Activated CD8-positive, alpha-beta memory T cell treated with anti-CD3 and anti-CD28 coated beads, Interleukin-2, amount 50 U/mL, for 48 hours (primary cell): ENCODE results near the gene KIF1A.
A peak's percentile ranks its signal among the peaks of the same experiment; 100 is the strongest.

Experiments used
- DNase-seq: peaks from one replicate; pipeline ENCODE4 v3.0.0-alpha.2; 2020

The KIF1A gene

GRCh38 chr2:240760576-240761246 is 59.3 kb downstream of the KIF1A start:
- DNase-seq, result no peak

GRCh38 chr2:240760121-240760520 is 59.9 kb downstream of the KIF1A start:
- no peak for DNase-seq

DNA sequence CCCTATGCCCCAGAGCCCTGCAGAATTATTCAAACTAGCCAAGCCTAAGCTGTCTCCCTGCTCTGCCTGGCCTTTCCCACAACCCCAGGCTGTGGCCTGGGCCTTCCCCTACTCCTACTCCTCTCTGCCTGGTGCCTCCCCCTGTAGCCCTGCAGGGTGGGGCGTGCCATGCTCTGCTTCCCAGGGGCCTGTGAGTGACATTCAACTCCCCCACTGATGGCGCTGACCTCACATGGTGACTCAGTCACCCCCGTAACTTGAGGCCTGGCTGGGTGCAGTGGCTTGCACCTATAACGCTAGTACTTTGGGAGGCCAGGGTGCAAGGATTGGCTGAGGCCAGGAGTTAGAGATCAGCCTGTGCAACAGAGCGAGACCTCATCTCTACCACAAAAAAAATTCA is 60.6 kb downstream of the KIF1A start:
- DNase-seq, result peak; percentile 61

- DNase-seq, result no peak
These were observed 62.9 kb downstream of the KIF1A start for GRCh38 chr2:240757086-240757614.

GRCh38 chr2:240752209-240752608 is 67.8 kb downstream of the KIF1A start:
- DNase-seq, result no peak

GRCh38 chr2:240750409-240750808 is 69.6 kb downstream of the KIF1A start:
- no peak for DNase-seq

DNA sequence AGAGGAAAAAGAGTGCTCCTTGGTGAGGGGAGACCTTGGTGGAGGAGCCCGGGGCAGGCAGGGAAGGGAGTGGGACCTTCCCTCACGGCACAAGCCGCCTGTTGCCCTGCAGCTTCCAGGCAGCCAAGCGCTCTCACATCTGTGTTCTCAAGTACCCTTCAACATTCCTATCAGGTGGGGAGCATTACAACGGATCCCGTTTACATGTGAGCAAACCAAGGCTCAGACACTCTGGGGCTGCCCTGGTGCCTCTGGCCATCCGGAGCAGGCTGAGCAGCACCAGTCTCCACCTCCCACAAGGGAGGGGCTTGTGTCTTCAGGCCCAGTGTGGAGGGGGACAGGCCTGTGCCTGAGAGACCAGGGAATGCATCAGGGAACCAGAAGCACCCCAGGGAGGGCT is 70.5 kb downstream of the KIF1A start:
- no peak for DNase-seq

DNA sequence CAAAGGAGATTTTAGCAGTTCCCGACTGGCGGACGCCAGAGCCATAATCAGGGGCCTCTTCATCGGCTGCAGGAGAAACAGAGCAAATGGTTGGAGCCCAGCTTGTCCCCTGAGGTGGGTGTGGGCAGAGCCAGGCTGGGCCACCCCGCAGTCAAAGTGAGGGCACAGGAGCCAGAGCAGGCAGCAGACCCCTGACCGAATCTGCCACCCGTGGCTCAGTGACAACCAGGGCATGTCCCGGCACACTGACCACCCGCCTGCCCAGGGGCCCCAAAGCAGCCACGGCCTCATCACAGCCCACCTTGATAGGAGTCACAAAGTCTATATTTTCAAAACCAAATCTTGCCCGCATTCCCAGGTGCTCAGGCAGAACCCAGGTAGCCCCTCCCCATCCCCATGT is 72.8 kb downstream of the KIF1A start:
- DNase-seq, result no peak

- DNase-seq, result no peak
These were observed 73.3 kb downstream of the KIF1A start for GRCh38 chr2:240746671-240747070.

DNA sequence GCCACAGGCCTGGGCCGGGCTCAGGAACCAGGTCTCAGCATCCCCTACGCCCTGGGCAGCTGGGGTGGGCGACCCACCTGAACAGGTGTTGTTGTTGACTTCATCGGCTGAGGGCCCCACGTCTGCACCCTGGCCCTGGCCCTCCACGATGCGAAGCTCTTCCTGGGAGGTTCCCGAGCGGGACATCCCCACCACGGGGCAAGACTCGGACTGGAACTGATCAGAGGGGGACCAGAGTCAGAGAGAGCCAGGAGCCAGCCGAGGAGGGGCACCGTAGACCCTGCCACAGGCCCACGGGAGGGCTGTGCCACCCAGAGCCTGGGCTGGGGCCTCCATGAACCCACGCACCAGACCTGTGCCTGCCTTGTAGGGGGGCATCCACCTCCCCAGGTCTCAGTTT is 74.1 kb downstream of the KIF1A start:
- DNase-seq, result no peak

GRCh38 chr2:240745456-240745855 is 74.6 kb downstream of the KIF1A start:
- no peak for DNase-seq

DNA sequence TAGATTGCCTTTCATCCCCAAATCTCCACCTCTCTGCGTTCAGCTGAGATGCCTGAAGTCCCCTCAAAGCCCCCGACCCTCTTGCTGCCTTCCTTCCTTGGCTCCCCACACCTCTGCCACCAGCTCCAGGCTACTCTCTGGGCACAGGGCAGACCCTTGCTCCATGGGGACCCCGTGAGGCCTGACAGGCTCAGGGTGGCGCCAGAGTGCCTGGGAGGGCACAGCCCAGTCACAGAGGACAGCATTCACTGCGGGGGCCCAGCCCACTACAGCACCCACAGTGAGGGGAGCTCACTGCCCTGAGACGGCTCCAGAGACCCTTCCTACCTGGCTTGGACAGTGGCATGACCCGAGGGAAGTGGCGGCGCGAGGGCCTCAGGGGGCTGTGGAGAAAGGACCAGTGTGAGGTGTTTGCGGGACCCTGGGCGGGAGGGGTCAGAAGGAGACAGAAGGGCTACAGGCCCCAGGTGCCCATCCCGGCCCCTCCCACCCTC is 77.4 kb downstream of the KIF1A start:
- DNase-seq, result no peak

DNA sequence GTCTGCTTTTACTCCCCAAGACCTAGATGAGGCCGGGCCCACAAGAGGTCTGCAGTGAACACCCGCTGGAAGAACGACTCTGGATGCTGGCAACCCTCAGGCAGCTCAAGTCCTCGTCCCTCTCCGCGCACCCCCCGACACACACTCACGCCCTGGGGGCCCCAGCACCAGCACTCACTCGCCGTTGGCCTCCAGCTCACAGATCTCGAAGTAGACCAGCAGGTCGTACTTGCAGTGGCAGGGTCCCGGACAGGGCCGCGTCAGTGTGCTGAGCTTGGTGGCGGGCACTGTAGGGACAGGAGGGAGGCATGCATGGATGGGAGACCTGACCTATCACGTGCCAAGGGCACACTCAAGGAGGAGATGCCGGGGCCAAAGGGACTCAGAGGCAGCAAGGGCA is 78.9 kb downstream of the KIF1A start:
- DNase-seq, result no peak

DNA sequence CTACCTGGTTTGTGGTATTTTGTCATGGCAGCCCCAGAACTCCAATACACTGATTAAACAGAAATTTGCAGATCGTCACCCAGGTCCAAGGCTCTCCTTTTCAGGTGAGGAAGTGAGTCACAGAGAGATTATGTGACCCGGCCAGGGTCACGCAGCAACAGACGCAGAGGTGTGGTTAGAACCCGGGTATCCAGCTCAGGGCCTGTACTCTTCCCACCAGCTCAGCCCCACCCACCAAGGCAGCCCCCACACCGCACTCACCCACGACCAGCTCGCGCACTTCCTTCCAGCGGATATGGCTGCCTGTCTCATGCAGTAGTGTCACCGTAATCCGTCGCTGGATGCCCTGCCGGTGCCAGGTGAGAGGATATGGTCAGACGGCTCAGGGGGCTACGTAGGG is 80.2 kb downstream of the KIF1A start:
- DNase-seq, result peak; percentile 56

DNA sequence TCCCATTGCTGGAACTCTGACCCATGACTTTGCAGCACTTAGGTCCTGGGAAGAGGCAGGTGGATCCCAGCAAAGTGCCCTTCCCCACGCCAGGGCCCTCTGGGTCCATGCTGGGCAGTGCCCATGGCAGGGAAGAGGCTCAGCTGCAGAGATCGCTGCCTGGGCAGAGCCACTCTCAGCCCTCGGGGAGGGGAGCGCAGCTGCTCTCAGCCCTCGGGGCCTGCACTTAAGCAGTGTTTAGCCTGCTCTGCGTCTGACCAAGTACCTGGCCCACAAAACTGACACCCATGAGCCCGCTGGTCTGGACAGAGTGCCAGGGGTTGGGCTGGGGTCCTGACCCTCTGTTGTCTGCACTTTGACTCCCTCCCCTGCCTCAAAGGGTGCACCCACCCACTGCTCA is 82.1 kb downstream of the KIF1A start:
- no peak for DNase-seq

DNA sequence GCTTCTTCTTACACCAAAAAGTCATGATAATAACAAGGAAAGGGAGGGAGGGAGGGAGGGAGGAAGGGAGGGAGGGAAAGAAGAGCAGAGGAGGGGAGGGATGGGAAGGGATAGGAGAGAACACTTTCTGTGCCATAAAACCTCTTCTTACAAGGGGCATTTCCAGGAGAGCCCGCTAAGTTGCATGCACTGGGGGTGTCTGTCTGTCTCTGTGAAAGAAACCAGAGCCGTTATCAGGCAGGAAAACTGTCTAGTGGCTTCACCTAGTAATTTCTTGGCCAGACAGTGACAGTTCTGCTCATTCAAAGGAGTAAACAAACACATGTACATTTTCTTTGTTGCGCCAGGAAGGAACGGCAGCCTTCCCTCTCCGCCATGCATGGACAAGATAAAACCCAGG is 82.5 kb downstream of the KIF1A start:
- DNase-seq, result no peak

GRCh38 chr2:240736281-240737250 is 83.5 kb downstream of the KIF1A start:
- DNase-seq, result no peak

- DNase-seq, result no peak
These were observed 84.5 kb downstream of the KIF1A start for GRCh38 chr2:240735476-240735875.

DNA sequence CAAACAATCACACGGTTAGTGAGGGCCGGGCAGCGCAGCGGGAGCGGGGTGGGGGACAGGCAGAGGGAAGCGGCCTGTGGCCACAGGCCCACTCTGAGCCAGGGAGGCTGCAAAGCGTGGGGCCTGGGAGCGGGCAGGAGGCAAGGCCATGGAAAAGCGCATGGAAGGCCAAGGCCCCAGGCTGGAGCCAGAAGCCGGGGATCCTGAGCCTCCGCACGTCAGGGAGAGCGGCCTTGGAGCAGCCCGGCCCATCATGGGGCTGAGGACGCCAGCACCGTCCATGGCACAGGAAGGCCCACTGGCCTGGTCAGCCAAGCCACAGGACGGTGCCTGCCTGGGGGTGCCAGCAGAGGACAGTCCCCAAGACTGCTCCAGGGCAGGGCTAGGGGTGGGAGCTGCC is 85.3 kb downstream of the KIF1A start:
- DNase-seq, result no peak

DNA sequence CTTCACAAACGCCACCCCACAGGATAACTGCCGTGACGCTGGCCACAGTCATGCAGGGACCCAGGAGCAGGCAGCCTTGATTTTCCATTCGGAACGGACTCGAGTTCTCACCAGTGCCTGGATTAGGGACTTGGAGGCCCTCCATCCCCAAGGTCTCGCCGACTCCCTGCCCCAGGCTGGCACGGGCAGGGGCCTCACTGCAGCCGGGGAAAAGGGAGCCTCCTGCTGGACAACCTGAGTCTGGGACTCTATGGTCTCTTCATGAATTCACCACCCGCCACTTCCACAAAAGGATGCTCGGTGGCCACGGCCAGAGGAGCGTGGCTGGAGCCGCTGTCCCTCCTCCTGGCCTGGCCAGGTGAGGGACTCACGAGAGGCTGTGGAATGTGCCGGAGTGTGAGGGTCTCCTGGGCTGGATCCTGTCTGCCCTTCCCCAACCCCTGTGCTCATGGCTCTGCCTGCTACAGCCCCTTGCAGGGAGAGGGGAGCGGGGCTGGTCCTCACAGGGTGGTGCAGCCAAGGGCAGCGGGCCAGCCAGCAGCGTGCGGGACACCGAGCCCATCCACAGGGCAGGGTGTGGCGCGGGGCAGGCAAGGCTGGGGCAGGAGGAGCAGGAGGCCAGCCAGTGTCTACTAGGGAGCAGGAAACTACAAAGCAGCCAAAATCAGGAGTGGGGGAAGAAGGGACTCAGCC is 86.1 kb downstream of the KIF1A start:
- peak; percentile 58 for DNase-seq

DNA sequence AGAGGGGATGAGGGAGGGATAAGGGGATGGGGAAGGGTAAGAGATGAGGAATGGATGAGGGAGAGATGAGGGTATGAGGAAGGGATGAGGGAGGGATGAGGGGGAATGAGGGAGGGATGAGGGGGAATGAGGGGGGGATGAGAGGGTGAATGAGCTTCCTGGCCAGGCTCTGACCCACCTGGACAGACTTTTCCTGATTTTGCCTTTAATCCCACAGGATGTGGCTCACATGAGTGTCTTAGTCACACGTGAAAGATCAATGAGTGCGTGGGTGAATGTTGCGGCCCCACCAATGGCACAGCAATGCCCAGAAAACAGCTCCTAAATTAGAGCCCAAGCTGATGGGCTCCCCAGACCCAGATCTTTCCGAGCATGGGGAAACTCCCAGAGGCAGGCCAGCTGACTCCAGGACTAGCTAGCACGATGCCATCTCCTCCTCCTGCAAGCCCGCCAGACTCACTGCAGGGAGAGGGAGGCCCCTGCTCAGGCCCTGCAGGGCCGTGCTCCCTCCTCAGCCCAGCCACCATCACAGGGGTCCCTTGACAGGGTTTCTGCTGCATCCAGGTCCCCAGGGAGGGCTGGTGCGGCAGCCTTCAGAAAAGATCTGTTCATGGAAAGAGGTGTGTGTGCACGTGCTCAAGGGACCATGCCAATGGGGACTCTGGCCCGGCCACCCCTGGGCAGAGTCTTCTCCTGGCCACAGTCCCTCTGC is 87.0 kb downstream of the KIF1A start:
- no peak for DNase-seq

DNA sequence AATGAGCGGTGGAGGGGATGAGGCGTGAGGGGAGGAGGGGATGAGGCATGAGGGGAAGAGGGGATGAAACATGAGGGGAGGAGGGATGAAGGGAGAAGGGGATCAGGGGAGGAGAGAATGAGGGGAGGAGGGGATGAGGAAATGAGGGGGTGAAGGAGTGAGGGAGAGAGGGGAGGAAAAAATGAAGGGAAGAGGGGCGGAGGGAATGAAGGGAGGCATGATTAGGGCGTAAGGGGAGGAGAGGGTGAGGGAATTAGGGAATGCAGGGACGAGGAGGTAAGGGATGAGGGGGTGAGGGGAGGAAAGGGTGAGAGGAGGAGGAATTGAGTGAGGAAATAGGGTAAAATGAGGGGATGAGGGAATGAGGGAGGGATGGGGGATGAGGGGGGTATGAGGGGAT is 87.8 kb downstream of the KIF1A start:
- no peak for DNase-seq

DNA sequence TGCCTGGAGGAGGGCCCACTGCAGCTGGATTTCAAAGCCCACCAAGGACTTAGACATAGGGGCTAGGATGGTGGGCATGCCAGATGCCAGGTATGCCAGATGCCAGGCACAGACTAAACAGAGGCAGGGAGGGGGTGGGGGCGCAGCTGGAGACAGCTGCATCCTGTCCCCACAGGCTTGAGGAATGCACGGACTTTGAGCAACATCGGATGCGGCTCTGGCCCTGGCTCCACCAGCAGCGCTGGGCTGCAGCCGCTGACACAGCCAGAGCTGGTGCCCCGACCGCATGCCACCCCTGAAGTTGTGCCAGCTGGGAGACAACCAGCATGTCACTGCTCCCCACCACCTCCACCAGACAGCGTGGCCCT is 88.9 kb downstream of the KIF1A start:
- no peak for DNase-seq
